ENCODE data around the gene ARL6IP6.
"Not testable (repeated sequence)": the region's sequence is repeated elsewhere in the genome, so short reads cannot be mapped to it uniquely, and the experiment has no call there.

The ARL6IP6 gene

GRCh38 chr2:152723918-152724317, 5.5 kb downstream of the ARL6IP6 start:
- no peak for DNase-seq

DNA sequence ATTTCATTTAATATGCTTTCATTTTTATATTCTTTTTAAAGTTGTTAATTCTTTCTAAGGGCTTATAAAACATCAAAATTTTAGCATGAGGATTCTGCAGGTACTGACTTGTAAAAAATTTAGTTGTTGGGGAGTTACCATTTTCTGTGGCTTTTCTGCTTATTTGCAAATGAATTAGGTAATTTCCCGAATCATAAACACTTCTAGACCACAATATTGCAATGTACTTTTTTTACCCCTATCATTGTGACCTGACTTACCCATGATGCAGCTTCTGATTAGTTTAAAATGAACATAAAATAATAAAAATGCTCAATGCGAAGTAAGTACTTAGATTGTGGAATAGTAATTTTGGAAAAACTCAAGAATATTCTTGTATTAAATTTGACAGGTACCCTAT, 11.4 kb downstream of the ARL6IP6 start:
- DNase-seq: no peak

- DNase-seq: peak; percentile 41
These were observed 12.3 kb downstream of the ARL6IP6 start for GRCh38 chr2:152730591-152731333.

DNA sequence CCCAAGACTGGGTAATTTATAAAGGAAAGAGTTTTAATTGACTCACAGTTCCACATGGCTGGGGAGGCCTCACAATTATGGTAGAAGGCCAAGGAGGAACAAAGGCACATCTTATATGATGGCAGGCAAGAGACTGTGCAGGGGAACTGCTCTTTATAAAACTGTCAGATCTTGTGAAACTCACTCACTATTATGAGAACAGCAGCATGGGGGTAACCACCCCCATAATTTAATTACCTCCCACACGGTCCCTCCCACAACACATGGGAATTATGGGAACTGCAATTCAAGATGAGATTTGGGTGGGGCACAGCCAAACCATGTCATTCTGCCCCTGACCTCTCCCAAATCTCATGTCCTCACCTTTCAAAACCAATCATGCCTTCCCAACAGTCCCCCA, 19.1 kb downstream of the ARL6IP6 start:
- DNase-seq: not testable (repeated sequence)

GRCh38 chr2:152738438-152738837, 20.0 kb downstream of the ARL6IP6 start:
- no peak for DNase-seq

- not testable (repeated sequence) for DNase-seq
These were observed 21.3 kb downstream of the ARL6IP6 start for GRCh38 chr2:152739705-152740104.

GRCh38 chr2:152740743-152741328, 22.4 kb downstream of the ARL6IP6 start:
- peak; percentile 57 for DNase-seq

GRCh38 chr2:152743002-152743401, 24.6 kb downstream of the ARL6IP6 start:
- no peak for DNase-seq

GRCh38 chr2:152747751-152748150, 29.3 kb downstream of the ARL6IP6 start:
- DNase-seq: not testable (repeated sequence)

- DNase-seq: no peak
These were observed 36.6 kb downstream of the ARL6IP6 start for GRCh38 chr2:152755029-152755428.

DNA sequence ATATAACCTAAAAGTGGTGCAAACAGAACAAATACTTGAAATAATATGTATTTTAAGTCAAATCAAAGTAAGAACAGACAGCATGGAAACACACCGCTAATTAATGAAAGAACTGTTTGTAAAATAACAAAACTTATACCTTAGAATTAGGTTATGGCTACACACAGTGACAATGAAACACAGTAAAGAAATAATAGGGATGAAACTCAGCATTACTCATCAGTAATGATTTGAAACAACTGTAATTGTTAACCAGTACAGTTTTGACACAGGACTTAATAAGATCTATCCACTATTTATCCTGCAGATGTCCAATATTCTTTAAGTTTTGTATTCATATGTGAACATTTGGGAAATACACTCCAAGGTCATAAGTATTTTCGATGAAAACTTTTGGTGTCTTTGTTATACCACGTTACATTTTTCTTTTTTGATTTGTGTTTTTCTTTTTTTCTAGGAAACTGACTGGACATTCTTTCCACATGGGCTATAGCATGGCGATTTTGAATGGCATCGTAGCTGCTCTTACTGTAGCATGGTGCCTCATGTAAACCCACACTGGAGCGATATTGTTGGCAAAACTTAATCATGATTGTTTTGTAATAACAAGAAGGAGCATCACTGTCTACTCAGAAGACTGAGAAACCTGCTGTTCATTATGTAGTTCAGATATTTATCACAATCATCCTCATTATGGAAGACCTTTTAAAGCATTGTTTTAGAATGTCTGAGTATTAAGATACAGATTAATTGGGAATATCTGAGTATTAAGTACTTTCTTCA, 41.1 kb downstream of the ARL6IP6 start:
- DNase-seq: no peak

GRCh38 chr2:152761214-152761613, 42.8 kb downstream of the ARL6IP6 start:
- no peak for DNase-seq

- DNase-seq: no peak
These were observed 43.8 kb downstream of the ARL6IP6 start for GRCh38 chr2:152762202-152762601.

DNA sequence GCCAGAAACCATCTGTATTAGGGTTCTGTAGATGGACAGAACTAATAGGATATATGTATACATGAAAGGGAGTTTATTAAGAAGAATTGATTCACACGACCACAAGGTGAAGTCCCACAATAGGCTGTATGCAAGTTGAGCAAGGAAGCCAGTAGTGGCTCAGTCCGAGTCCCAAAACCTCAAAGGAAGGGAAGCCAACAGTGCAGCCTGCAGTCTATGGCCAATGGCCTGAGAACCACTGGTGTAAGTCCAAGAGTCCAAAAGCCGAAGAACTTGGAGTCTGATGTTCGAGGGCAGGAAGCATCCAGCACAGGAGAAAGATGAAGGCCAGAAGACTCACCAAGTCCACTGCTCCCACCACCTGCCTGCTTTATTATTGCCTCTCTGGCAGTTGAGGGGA, 44.8 kb downstream of the ARL6IP6 start:
- not testable (repeated sequence) for DNase-seq

DNA sequence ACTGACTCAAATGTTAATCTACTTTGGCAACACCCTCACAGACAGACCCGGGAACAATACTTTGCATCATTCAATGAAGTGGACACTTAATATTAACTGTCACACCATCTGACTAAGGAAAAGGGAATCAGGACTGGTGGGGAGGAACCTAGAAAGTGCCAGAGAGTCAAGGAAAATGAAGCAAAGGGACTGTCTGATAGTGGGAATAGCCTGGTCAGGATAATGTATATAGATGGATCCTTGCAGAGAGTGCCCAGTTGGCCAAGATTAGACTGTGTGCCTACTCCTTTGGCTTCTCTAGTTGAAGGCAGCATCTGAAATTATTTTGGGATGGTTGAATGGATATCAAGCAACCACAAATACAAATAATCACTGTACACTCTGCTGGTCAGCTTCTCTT, 45.2 kb downstream of the ARL6IP6 start:
- DNase-seq: no peak

DNA sequence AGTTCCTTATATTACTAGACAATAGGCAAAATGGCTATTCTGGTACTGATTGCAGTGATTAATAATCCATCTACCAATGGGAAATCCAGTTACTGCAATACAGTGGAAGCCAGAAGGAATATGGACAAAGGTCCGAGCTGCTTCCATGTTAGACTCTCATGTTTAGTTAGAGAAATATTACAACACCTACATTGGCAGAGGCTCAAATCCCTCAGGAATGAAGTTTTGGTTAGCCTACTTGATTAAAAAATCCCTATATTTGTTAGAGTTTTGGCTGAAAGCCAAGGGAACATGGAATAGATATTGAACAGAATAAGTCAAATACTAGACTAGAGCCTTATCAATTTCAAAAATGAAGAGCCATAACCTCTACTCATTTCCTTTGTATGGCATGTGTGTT, 48.5 kb downstream of the ARL6IP6 start:
- DNase-seq: no peak

DNA sequence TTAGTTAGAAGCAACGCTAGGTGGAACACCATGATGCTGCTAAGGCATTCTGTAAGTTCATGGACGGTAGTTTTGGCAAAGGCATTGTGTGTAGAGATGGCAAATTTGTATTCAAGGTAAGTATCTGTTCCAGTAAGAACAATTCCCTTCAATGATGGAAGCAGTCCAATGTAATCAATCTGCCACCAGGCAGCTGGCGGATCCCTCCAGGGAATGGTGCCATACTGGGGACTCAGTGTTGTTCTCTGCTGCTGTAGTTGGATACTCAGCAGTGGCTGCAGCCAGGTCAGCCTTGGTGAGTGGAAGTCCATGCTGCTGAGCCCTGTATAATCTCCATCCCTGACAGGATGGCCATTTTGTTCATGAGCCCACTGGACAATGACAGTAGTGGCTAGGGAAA, 62.8 kb downstream of the ARL6IP6 start:
- DNase-seq: no peak

GRCh38 chr2:152782171-152782570, 63.8 kb downstream of the ARL6IP6 start:
- DNase-seq: no peak

GRCh38 chr2:152790883-152791282, 72.5 kb downstream of the ARL6IP6 start:
- DNase-seq: no peak

DNA sequence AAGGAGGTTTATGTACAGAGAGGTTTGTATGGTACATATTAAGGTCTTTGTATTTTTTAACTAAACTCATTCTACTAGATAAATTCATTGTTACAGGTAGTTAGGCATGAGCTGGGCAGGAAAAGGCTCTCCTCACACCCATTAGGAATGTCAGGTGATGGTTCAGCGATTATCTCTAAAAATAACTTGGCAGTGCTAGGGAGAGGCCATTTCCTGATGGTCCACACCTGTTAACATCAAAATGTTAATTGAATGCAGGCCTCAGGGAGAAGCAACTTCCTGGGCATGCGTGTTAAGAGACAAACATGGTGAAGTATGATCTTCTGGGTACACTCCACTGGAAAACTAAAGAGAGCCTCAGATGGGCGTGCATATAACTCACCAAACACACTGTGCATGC, 73.6 kb downstream of the ARL6IP6 start:
- DNase-seq: no peak

DNA sequence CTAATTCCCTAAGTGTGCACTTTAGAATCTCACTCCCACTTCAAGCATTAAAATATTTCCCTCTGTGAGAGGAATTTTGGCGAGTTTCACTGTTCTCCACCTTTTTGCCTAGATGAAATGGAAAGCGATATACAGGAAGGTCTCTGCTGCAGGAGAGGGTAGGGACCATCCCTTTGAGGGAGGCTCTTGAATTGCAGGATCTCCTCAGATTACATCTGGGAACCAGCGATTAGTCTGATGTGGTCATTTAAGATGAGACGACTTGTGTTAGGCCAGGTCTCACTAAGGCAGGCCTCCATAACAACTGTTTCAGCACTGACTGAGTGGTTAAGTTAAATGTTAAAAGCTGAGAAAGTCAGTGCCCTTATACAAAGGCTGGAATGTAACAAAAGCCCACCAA, 74.6 kb downstream of the ARL6IP6 start:
- no peak for DNase-seq

DNA sequence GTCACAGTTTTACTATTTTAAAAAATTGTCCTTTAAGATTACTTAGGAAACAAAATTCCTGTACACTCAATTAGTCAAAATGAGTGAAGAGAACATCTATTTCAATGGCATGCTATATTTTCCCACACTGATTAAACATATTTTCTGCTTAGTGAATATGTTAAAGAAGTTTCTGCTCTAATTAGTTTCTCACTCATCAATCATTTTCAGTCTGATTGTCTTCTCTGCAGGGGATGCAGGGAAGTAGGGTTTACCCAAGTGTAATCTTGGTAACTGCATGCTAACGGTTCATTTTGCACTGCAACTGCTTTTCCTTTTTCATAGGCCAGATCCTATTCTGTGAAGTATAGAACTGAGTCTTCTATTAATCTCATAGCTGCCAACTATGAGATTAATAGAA, 78.5 kb downstream of the ARL6IP6 start:
- DNase-seq: no peak

GRCh38 chr2:152804687-152805408, 86.4 kb downstream of the ARL6IP6 start:
- no peak for DNase-seq
